AG10803 (cell line): ENCODE data around the gene LDLRAD4.

Experiments
- DNase-seq: peaks from one replicate; pipeline ENCODE4 v3.0.0; 2010; ENCODE audit warnings: low read depth
- H3K4me3 ChIP-seq: 2 replicates; pipeline ENCODE4 v1.5.1; 2011; ENCODE audit warnings: mild to moderate bottlenecking, low read length, control low read depth
- CTCF ChIP-seq: conservative IDR thresholded peaks from 2 replicates; pipeline ENCODE4 v1.5.1; 2011; ENCODE audit warnings: mild to moderate bottlenecking, low read length, control low read depth, inconsistent platforms

Gene LDLRAD4

DNA sequence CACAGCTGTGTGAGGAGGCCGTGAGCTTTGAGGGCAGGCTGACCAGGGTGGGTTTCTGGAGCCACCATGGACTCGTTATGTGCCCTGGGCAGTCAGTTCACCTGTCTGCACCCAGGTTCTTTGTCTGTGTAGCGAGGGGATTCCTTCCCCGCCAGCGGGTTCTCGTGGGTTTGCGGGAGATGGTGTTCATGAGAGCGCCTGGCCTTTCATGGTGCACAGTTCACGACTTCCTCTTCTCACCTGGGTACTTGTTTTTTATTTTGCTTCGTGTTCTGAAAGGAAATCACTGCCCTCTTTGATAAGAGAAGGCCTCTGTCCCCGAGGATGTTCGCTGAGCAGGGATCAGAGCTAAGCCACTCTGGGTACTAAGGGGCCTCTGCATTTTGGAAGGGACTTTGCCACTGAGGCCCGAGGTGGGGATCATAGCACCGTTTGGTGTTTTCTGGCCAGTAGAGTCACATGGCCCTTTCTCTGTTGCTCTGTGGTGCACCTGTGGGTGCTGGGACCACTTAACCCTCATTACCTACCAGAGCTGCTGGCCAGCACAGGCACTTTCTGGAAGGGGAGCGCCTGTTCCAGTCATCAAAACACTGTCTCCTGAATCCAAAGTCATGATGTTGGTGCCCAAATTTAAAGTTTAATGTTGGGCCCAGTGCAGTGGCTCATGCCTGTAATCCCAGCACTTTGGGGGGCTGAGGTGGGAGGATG lies 78.5 kb downstream of the LDLRAD4 start:
- no peak overlapping the region for H3K4me3 ChIP-seq
- no peak for TF ChIP-seq CTCF
- no peak for DNase-seq

- no peak overlapping the region for H3K4me3 ChIP-seq
- no peak for TF ChIP-seq CTCF
- no peak for DNase-seq
These were observed 79.7 kb downstream of the LDLRAD4 start for GRCh38 chr18:13298262-13298661.

DNA sequence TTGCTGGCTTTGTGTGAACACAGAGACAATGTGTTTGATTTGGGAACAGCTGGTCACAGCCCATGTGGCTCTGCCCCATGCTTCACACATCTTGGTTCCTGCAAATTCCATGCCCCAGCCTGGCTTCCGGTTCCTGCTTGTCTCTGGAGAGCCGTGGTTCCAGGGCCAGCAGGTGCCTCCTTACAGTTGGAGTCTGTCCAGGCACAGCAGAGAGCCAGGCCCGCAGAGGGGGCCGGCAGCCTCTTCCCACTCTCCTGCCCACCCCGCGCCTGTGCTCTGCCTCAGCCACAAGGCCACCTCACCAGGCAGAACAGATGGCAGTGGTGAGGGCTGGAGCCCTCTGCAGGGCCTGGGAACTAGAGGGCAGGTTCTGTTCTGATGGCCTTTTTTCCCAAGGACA lies 81.5 kb downstream of the LDLRAD4 start:
- DNase-seq = no peak
- no peak overlapping the region for H3K4me3 ChIP-seq
- TF ChIP-seq CTCF = no peak

GRCh38 chr18:13300796-13301195 lies 82.2 kb downstream of the LDLRAD4 start:
- no peak overlapping the region for H3K4me3 ChIP-seq
- DNase-seq = no peak
- TF ChIP-seq CTCF = no peak

DNA sequence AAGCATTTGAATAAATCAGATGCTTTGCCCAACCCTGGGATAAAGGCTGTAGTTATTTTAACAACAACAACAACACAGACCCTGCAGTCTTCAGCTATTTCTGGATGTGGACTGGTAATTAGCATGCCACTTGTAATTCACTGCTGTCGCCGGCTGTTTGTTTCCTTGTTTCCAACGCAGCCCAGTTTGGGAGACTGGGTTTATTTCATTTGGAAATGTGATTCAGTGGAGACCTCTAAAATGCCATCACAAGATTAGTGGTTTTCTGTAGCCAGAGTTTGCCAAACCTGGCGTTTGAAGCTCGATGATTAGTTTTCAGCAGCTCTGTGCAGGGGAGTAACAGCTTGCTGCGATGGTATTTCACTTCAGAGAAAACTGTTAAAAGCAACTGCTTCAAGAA lies 83.5 kb downstream of the LDLRAD4 start:
- peak; percentile 25 for DNase-seq
- TF ChIP-seq CTCF = no peak
- no peak overlapping the region for H3K4me3 ChIP-seq

DNA sequence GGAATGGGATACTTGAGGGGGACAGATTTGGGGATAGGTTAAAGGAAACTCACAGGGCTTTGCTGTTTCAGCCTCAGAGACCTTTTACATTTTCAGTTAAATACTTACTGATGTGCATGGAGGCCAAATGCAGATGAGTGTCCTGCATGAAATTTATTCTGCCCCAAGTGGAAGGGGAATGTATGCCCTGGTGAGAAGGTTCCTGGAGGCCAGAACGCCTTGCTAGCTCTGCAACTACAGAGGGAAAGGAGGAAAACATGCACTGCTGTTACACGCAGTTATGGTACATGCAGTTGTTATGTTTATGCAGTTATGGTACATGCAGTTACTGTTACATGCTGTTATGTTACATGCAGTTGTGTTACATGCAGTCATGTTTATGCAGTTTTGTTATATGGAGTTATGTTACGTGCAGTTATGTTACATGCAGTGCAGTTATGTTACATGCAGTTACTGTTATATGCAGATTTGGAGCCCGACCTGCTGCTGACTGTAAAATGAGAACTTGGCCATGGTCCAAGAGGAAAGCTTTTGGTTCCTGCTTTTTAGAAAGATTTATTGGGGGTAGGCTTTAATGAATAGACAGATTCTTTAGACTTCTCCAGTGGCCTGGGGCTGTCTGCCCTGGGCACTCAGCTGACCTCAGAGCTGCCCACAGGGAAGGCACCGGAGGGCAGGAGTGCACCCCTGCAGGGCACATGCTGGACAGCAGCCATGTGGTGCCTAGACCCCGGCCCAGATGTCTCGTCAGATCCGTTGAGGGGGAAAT lies 84.1 kb downstream of the LDLRAD4 start:
- 0 out of 2 replicates have a peak, but pooled peaks have one; percentile 2 for TF ChIP-seq CTCF
- no peak for DNase-seq
- no peak overlapping the region for H3K4me3 ChIP-seq
